Epithelial cell of proximal tubule (primary cell): ENCODE results near the gene UNC119. TPM values are rescaled to one million over a fixed set of nuclear protein-coding genes. Genes with fewer than 3 reads are reported as not detected.

Experiments
- DNase-seq: peaks from one replicate; pipeline ENCODE4 v3.0.0-alpha.2; 2011; ENCODE audit warnings: low read depth
- H3K4me3 ChIP-seq: 2 replicates; pipeline ENCODE4 v1.5.1; 2011; ENCODE audit warnings: low read depth, mild to moderate bottlenecking, low read length
- total RNA-seq: library from RNA; depleted of rRNA; stranded (reverse); fragments of >200 nt; gene quantifications from 2 replicates; pipeline ENCODE4 v1.2.3, GENCODE V29; 2015
- TF ChIP-seq, protein P1 (sequence below): conservative IDR thresholded peaks from 2 replicates; pipeline ENCODE4 v1.5.1; 2012; ENCODE audit warnings: low read depth, mild to moderate bottlenecking, low read length

The UNC119 gene
- total RNA-seq, 1 donor from 2014 or later, result 29.2 TPM

- DNase-seq, result no peak
- TF ChIP-seq, protein P1, sequence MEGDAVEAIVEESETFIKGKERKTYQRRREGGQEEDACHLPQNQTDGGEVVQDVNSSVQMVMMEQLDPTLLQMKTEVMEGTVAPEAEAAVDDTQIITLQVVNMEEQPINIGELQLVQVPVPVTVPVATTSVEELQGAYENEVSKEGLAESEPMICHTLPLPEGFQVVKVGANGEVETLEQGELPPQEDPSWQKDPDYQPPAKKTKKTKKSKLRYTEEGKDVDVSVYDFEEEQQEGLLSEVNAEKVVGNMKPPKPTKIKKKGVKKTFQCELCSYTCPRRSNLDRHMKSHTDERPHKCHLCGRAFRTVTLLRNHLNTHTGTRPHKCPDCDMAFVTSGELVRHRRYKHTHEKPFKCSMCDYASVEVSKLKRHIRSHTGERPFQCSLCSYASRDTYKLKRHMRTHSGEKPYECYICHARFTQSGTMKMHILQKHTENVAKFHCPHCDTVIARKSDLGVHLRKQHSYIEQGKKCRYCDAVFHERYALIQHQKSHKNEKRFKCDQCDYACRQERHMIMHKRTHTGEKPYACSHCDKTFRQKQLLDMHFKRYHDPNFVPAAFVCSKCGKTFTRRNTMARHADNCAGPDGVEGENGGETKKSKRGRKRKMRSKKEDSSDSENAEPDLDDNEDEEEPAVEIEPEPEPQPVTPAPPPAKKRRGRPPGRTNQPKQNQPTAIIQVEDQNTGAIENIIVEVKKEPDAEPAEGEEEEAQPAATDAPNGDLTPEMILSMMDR, result no peak
- H3K4me3 ChIP-seq, result no peak overlapping the region
Observed at GRCh38 chr17:28498652-28499363, 53.6 kb downstream of the UNC119 start.

- TF ChIP-seq, protein P1, result no peak
- DNase-seq, result no peak
- no peak overlapping the region for H3K4me3 ChIP-seq
Observed at GRCh38 chr17:28497931-28498330, 54.5 kb downstream of the UNC119 start.

Other genes starting within 250 kb of the UNC119 start
- 28.5 and 69.8 TPM in 2 replicates for gene TMEM97, start 233.4 kb downstream of the UNC119 start, total RNA-seq
- gene IFT20, start 217.2 kb downstream of the UNC119 start, total RNA-seq, result 30.2 and 32.9 TPM in 2 replicates
- 69.3 and 72.4 TPM in 2 replicates for gene TNFAIP1, start 216.9 kb downstream of the UNC119 start, total RNA-seq
- gene POLDIP2, start 195.1 kb downstream of the UNC119 start, total RNA-seq, result 96.4 and 131 TPM in 2 replicates
- not detected in 2 replicates for gene SEBOX, start 187.4 kb downstream of the UNC119 start, total RNA-seq
- gene VTN, start 182.3 kb downstream of the UNC119 start, total RNA-seq, result not detected in 2 replicates
- 0.80 and 0.81 TPM in 2 replicates for gene SARM1, start 180.9 kb downstream of the UNC119 start, total RNA-seq
- gene SLC46A1, start 146.4 kb downstream of the UNC119 start, total RNA-seq, result 2.8 and 4.7 TPM in 2 replicates
- gene SLC13A2, start 79.0 kb downstream of the UNC119 start, total RNA-seq, result not detected in 2 replicates
- gene FOXN1, start 46.3 kb downstream of the UNC119 start, total RNA-seq, result not detected in 2 replicates
- gene PIGS, start 18.9 kb upstream of the UNC119 start, total RNA-seq, result 47.2 and 55.6 TPM in 2 replicates
- gene ALDOC, start 24.3 kb upstream of the UNC119 start, total RNA-seq, result 25.4 and 100.0 TPM in 2 replicates
- 99.2 and 104 TPM in 2 replicates for gene SPAG5, start 46.4 kb upstream of the UNC119 start, total RNA-seq
- gene RSKR, start 61.6 kb upstream of the UNC119 start, total RNA-seq, result 3.0 and 4.3 TPM in 2 replicates
- 133 and 136 TPM in 2 replicates for gene BLTP2, start 92.5 kb upstream of the UNC119 start, total RNA-seq
- gene SDF2, start 109.3 kb upstream of the UNC119 start, total RNA-seq, result 39.5 and 52.7 TPM in 2 replicates
- 17.2 and 21.7 TPM in 2 replicates for gene SUPT6H, start 109.6 kb upstream of the UNC119 start, total RNA-seq
- gene PROCA1, start 159.3 kb upstream of the UNC119 start, total RNA-seq, result under 0.01 and 0.58 TPM in 2 replicates
- gene RAB34, start 165.2 kb upstream of the UNC119 start, total RNA-seq, result 558 and 649 TPM in 2 replicates
- 746 and 818 TPM in 2 replicates for gene RPL23A, start 167.4 kb upstream of the UNC119 start, total RNA-seq
- gene TLCD1, start 173.6 kb upstream of the UNC119 start, total RNA-seq, result 14.5 and 14.7 TPM in 2 replicates
- 4.3 and 8.4 TPM in 2 replicates for gene NEK8, start 176.2 kb upstream of the UNC119 start, total RNA-seq
- 86.4 and 108 TPM in 2 replicates for gene TRAF4, start 191.4 kb upstream of the UNC119 start, total RNA-seq